HCT116 (cell line): ENCODE results near the gene SORCS2. TPM values are rescaled to one million over a fixed set of nuclear protein-coding genes. Genes with fewer than 3 reads are reported as not detected.

Experiments
- ATAC-seq: fragments of 200-7000 bp; cut with Tn5 transposase; 2 replicates; pipeline ENCODE4 v1.9.1; 2020; ENCODE audit warnings: mild to moderate bottlenecking, moderate library complexity
- BruUV-seq: library from RNA; stranded (reverse); fragments of 400-500 nt; replicated peaks from 2 replicates; lab custom pipeline; 2021; lab: Mats Ljungman, UMichigan
- CTCF ChIA-PET: fragments of 300-600 bp; sonication (Branson Sonifier 250); formaldehyde crosslinking; loops from one replicate; lab custom pipeline; 2021; ENCODE audit warnings: antibody characterized with exemption; lab: Charles Lee
- POLR2A ChIA-PET: fragments of 300-600, 350-600 bp; sonication (Branson Sonifier 250); formaldehyde crosslinking; loops from one replicate; lab custom pipeline; 2021; ENCODE audit warnings: antibody characterized with exemption; lab: Charles Lee
- RAD21 ChIA-PET, 2 experiments: fragments of 300-600 bp; sonication (Branson Sonifier 250); formaldehyde crosslinking; loops; one replicate each; lab custom pipeline; 2023; ENCODE audit warnings: low total read pairs in 2 of 2; ENCODE audit not compliant: uncharacterized antibody in 2 of 2, unreplicated experiment in 2 of 2, low non-redundant PET in 1 of 2; lab: Charles Lee
- DNase-seq: peaks from one replicate; pipeline ENCODE4 v3.0.0-alpha.2; 2010; ENCODE audit warnings: low read depth, low spot score
- H2AFZ ChIP-seq: fragments of 200-600 bp; shearing (Covaris generic), sonication (generic); 2 replicates; pipeline ENCODE4 v1.6.1; 2017; ENCODE audit warnings: low read depth, mixed run types, mixed read lengths, antibody characterized with exemption, low read length; ENCODE audit not compliant: poor library complexity, severe bottlenecking
- H3K27ac ChIP-seq: 2 replicates; pipeline ENCODE4 v1.5.1; 2012; ENCODE audit warnings: low read depth, low read length
- H3K27me3 ChIP-seq: fragments of 200-600 bp; sonication (generic); 2 replicates; pipeline ENCODE4 v1.6.1; 2016; ENCODE audit warnings: mixed run types, low read length, mixed read lengths; ENCODE audit not compliant: insufficient read depth
- H3K36me3 ChIP-seq, 2 experiments: fragments of 200-500 bp in 1 of 2; fragments of 200-600 bp in 1 of 2; sonication (Bioruptor generic) in 1 of 2; sonication (generic) in 1 of 2; 2 replicates each; pipeline versions ENCODE4 v1.5.1 to v1.6.1; 2014 to 2016; ENCODE audit warnings: low read length in 2 of 2, inconsistent platforms in 1 of 2, mixed read lengths in 1 of 2, mixed run types in 1 of 2; ENCODE audit not compliant: insufficient read depth in 2 of 2, control insufficient read depth in 1 of 2
- H3K4me1 ChIP-seq, 2 experiments: fragments of 200-600 bp in 1 of 2; sonication (generic) in 1 of 2; 2 replicates each; pipeline versions ENCODE4 v1.5.1 to v1.6.1; 2012 to 2017; ENCODE audit warnings: low read length in 2 of 2, inconsistent platforms in 1 of 2, mild to moderate bottlenecking in 1 of 2, mixed read lengths in 1 of 2, mixed run types in 1 of 2, moderate library complexity in 1 of 2; ENCODE audit not compliant: insufficient read depth in 2 of 2, control insufficient read depth in 1 of 2
- H3K4me2 ChIP-seq: fragments of 200-600 bp; sonication (generic); 2 replicates; pipeline ENCODE4 v1.6.1; 2017; ENCODE audit warnings: mixed run types, low read length, mixed read lengths
- H3K4me3 ChIP-seq, 2 experiments: fragments of 200-600 bp in 1 of 2; sonication (generic) in 1 of 2; replicated peaks in 1 of 2; 2 replicates each; pipeline ENCODE4 v1.5.1; 2011 to 2016; ENCODE audit warnings: low read length in 2 of 2, control low read depth in 1 of 2, low read depth in 1 of 2, mild to moderate bottlenecking in 1 of 2, mixed read lengths in 1 of 2, mixed run types in 1 of 2
- H3K79me2 ChIP-seq: fragments of 200-600 bp; sonication (generic); 2 replicates; pipeline ENCODE4 v1.6.1; 2017; ENCODE audit warnings: mild to moderate bottlenecking, mixed run types, low read length, moderate library complexity, mixed read lengths; ENCODE audit not compliant: insufficient read depth
- H3K9ac ChIP-seq: fragments of 200-600 bp; sonication (generic); 2 replicates; pipeline ENCODE4 v1.6.1; 2016; ENCODE audit warnings: low read length, mixed read lengths
- H3K9me2 ChIP-seq: fragments of 200-600 bp; sonication (generic), shearing (Covaris generic); 2 replicates; pipeline ENCODE4 v1.6.1; 2017; ENCODE audit warnings: mixed run types, mild to moderate bottlenecking, moderate library complexity; ENCODE audit not compliant: insufficient read depth
- H3K9me3 ChIP-seq, 2 experiments: fragments of 200-500 bp in 1 of 2; fragments of 200-600 bp in 1 of 2; sonication (Bioruptor generic) in 1 of 2; sonication (generic) in 1 of 2; 2 replicates each; pipeline ENCODE4 v1.6.1; 2014 to 2017; ENCODE audit warnings: low read length in 2 of 2, mixed read lengths in 2 of 2, inconsistent platforms in 1 of 2, low read depth in 1 of 2, mild to moderate bottlenecking in 1 of 2, mixed run types in 1 of 2, moderate library complexity in 1 of 2; ENCODE audit not compliant: control insufficient read depth in 1 of 2, insufficient read depth in 1 of 2
- H4K20me1 ChIP-seq: fragments of 200-600 bp; sonication (generic), shearing (Covaris generic); 2 replicates; pipeline ENCODE4 v1.6.1; 2017; ENCODE audit warnings: mixed run types, mild to moderate bottlenecking, moderate library complexity; ENCODE audit not compliant: insufficient read depth
- EGR1 ChIP-seq: IDR thresholded peaks from 2 replicates; pipeline ENCODE4 v1.6.1; 2012; ENCODE audit warnings: low read depth
- POLR2A ChIP-seq: IDR thresholded peaks from 2 replicates; pipeline ENCODE4 v1.7.0; 2011; ENCODE audit warnings: borderline replicate concordance; ENCODE audit not compliant: insufficient read depth, insufficient read length; ENCODE audit errors: extremely low read depth
- POLR2AphosphoS5 ChIP-seq: IDR thresholded peaks from 2 replicates; pipeline ENCODE4 v1.6.1; 2011; ENCODE audit warnings: mild to moderate bottlenecking, low read depth, low read length, moderate library complexity
- SIN3A ChIP-seq: IDR thresholded peaks from 2 replicates; pipeline ENCODE4 v1.6.1; 2012; ENCODE audit warnings: low read depth
- SP1 ChIP-seq: IDR thresholded peaks from 2 replicates; pipeline ENCODE4 v1.6.1; 2012; ENCODE audit warnings: low read depth
- SRF ChIP-seq: IDR thresholded peaks from 2 replicates; pipeline ENCODE4 v1.6.1; 2012; ENCODE audit warnings: low read depth
- TCF7L2 ChIP-seq: IDR thresholded peaks from 2 replicates; pipeline ENCODE4 v1.7.0; 2011; ENCODE audit warnings: borderline replicate concordance, inconsistent platforms; ENCODE audit not compliant: insufficient read depth, insufficient read length; ENCODE audit errors: extremely low read depth
- YY1 ChIP-seq: IDR thresholded peaks from 2 replicates; pipeline ENCODE4 v1.6.1; 2011; ENCODE audit warnings: low read length, low read depth, moderate library complexity, mild to moderate bottlenecking; ENCODE audit not compliant: insufficient replicate concordance; ENCODE audit errors: extremely low read depth
- ZBTB33 ChIP-seq: IDR thresholded peaks from 2 replicates; pipeline ENCODE4 v1.6.1; 2011; ENCODE audit warnings: mild to moderate bottlenecking, low read length, moderate library complexity; ENCODE audit not compliant: insufficient replicate concordance; ENCODE audit errors: extremely low read depth
- ZFX ChIP-seq: fragments of 450-650 bp; IDR thresholded peaks from 2 replicates; pipeline ENCODE4 v1.6.1; 2017
- intact Hi-C: fragments of 100-400 bp; cut with micrococcal nuclease; formaldehyde crosslinking; loops from 2 replicates; pipeline ENCODE4 v1.10.0; 2022
- total RNA-seq: library from RNA; stranded (reverse); gene quantifications from one replicate; pipeline ENCODE4 v1.2.1, GENCODE V29; 2021; ENCODE audit not compliant: unreplicated experiment
- TF ChIP-seq, protein P1 (sequence below): IDR thresholded peaks from 2 replicates; pipeline ENCODE4 v1.6.1; 2012
- TF ChIP-seq, protein P2 (sequence below), 3 experiments: fragments of 200-600 bp in 1 of 3; sonication (generic) in 1 of 3; IDR thresholded peaks in 2 of 3; conservative IDR thresholded peaks in 1 of 3; 2 replicates each; pipeline ENCODE4 v1.5.1; 2012 to 2017; ENCODE audit warnings: low read depth in 2 of 3, low read length in 2 of 3, antibody characterized with exemption in 1 of 3, borderline replicate concordance in 1 of 3, control low read depth in 1 of 3, mild to moderate bottlenecking in 1 of 3, mixed read lengths in 1 of 3, mixed run types in 1 of 3, moderate library complexity in 1 of 3; ENCODE audit not compliant: insufficient read depth in 1 of 3

The SORCS2 gene
- total RNA-seq, 1 experiment from 2014 or later: 0.37 TPM

DNA sequence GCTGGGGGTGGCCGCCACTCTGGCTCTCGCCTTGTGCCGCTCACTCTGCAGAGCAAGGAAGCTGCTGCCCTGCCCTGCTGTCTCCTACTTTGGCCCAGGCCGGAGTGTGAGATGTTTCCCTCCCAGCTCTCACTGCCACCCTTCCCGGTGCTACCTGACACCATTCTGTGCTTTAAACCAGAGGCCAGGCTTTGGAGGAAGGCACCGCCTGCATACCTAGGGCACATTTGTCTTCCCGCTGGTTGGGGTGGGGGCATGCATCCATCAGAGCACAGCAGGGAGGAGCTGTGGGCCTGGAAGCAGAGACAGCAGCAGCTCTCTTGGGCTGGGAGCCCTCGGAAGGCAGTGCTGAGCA lies 339.3 kb downstream of the SORCS2 start:
- H3K4me1 ChIP-seq: no peaks in the 10 kb centered on the region
- no peaks in the 10 kb centered on the region for H4K20me1 ChIP-seq
- H3K9ac ChIP-seq: no peak overlapping the region
- no peaks in the 10 kb centered on the region for H3K9me3 ChIP-seq
- TF ChIP-seq POLR2AphosphoS5 (no peak), EGR1 (no peak), ZFX (no peak), SRF (no peak), YY1 (no peak), POLR2A (no peak), SP1 (no peak)
- TF ChIP-seq, protein P1, sequence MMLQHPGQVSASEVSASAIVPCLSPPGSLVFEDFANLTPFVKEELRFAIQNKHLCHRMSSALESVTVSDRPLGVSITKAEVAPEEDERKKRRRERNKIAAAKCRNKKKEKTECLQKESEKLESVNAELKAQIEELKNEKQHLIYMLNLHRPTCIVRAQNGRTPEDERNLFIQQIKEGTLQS: no peak
- TF ChIP-seq, protein P2, sequence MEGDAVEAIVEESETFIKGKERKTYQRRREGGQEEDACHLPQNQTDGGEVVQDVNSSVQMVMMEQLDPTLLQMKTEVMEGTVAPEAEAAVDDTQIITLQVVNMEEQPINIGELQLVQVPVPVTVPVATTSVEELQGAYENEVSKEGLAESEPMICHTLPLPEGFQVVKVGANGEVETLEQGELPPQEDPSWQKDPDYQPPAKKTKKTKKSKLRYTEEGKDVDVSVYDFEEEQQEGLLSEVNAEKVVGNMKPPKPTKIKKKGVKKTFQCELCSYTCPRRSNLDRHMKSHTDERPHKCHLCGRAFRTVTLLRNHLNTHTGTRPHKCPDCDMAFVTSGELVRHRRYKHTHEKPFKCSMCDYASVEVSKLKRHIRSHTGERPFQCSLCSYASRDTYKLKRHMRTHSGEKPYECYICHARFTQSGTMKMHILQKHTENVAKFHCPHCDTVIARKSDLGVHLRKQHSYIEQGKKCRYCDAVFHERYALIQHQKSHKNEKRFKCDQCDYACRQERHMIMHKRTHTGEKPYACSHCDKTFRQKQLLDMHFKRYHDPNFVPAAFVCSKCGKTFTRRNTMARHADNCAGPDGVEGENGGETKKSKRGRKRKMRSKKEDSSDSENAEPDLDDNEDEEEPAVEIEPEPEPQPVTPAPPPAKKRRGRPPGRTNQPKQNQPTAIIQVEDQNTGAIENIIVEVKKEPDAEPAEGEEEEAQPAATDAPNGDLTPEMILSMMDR (IDR thresholded peaks at IDR 0.05 in 2 of 3, conservative IDR thresholded peaks at IDR 0.05 in 1 of 3; ENCODE audit: borderline replicate concordance in 1 of 3, insufficient read depth in 1 of 3, low read depth in 2 of 3, low read length in 2 of 3): no peak
- TF ChIP-seq, all 23 proteins: peak for 0
- ATAC-seq (no peak), DNase-seq (no peak)
- CTCF ChIA-PET: no interaction called here
- no TSS peak for BruUV-seq
- RAD21 ChIA-PET: no interaction called here
- no peak overlapping the region for H2AFZ ChIP-seq
- H3K4me2 ChIP-seq: no peak overlapping the region
- no peaks in the 10 kb centered on the region for H3K27me3 ChIP-seq
- H3K27ac ChIP-seq: no peak overlapping the region
- H3K9me2 ChIP-seq: no peaks in the 10 kb centered on the region
- POLR2A ChIA-PET: no interaction called here
- no peaks in the 10 kb centered on the region for H3K79me2 ChIP-seq
- no peak overlapping the region for H3K4me3 ChIP-seq
- intact Hi-C loops: no loop called here
- H3K36me3 ChIP-seq: no peaks in the 10 kb centered on the region

DNA sequence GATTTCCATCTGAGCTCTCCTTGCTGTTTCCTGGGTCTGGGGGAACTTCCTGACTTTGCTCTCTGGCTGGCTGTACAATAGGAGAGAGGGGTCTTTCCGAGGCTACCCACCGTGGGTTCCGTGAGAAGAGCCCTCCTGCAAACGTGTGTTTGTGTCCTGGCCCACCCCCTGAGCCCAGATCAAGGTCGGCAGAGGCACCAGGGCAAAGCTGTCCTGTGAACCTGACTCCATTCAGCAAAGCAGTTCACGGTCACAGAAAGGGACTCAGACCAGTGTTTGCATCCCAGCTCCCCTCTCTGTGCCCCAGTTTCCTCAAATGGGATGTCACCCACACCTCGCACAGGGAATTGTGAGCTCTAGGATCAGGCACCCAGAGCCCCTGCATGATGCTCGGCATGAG lies 339.7 kb downstream of the SORCS2 start:
- Histone ChIP-seq H2AFZ (no peak overlapping the region), H3K27me3 (no peaks in the 10 kb centered on the region), H3K9me3 (no peaks in the 10 kb centered on the region), H3K9me2 (no peaks in the 10 kb centered on the region), H3K4me3 (no peak overlapping the region), H3K27ac (no peak overlapping the region), H3K9ac (no peak overlapping the region), H3K79me2 (no peaks in the 10 kb centered on the region), H3K4me2 (no peak overlapping the region), H3K36me3 (no peaks in the 10 kb centered on the region), H4K20me1 (no peaks in the 10 kb centered on the region), H3K4me1 (no peaks in the 10 kb centered on the region)
- BruUV-seq: no TSS peak
- ChIA-PET POLR2A (no interaction called here), RAD21 (no interaction called here), CTCF (no interaction called here)
- no peak for ATAC-seq
- DNase-seq: no peak
- intact Hi-C loops: no loop called here
- TF ChIP-seq SRF (no peak), YY1 (no peak), TCF7L2 (no peak), ZBTB33 (no peak), POLR2AphosphoS5 (no peak), EGR1 (no peak), SP1 (no peak), SIN3A (no peak)
- TF ChIP-seq, protein P2 (IDR thresholded peaks at IDR 0.05 in 2 of 3, conservative IDR thresholded peaks at IDR 0.05 in 1 of 3; ENCODE audit: borderline replicate concordance in 1 of 3, insufficient read depth in 1 of 3, low read depth in 2 of 3, low read length in 2 of 3): no peak
- TF ChIP-seq, protein P1: no peak
